Vagina (tissue), 2 donors: ENCODE measurements around the gene RXFP2. TPM values are rescaled to one million over a fixed set of nuclear protein-coding genes. Genes with fewer than 3 reads are reported as not detected.

Source experiments
- DNase-seq, 2 donors: peaks; one replicate each; pipeline ENCODE4 v3.0.0-alpha.2; 2017; ENCODE audit errors: extremely low spot score in 2 of 2
- H3K27ac ChIP-seq: fragments of 200-600 bp; sonication (generic); one replicate; pipeline ENCODE4 v1.5.1; 2019
- H3K27me3 ChIP-seq: fragments of 200-600 bp; sonication (generic); one replicate; pipeline ENCODE4 v1.5.1; 2019
- H3K36me3 ChIP-seq, 2 donors: fragments of 200-600 bp; sonication (generic); one replicate each; pipeline ENCODE4 v1.5.1; 2017 to 2019
- H3K4me1 ChIP-seq: fragments of 200-600 bp; sonication (generic); one replicate; pipeline ENCODE4 v1.5.1; 2019
- H3K4me3 ChIP-seq, 2 donors: fragments of 200-600 bp; sonication (generic); 1 replicate in 1 of 2; 2 replicates in 1 of 2; pipeline ENCODE4 v1.5.1; 2016 to 2019
- H3K9me3 ChIP-seq: fragments of 200-600 bp; sonication (generic); one replicate; pipeline ENCODE4 v1.5.1; 2019
- CTCF ChIP-seq, 3 experiments: fragments of 450-650 bp in 2 of 3; fragments of 200-600 bp in 1 of 3; sonication (generic) in 1 of 3; IDR thresholded peaks; one replicate each; pipeline ENCODE4 v1.5.1; 2017 to 2019; ENCODE audit warnings: antibody characterized with exemption in 3 of 3, mild to moderate bottlenecking in 2 of 3, moderate library complexity in 2 of 3
- POLR2A ChIP-seq, 2 donors: fragments of 450-650 bp; IDR thresholded peaks; one replicate each; pipeline ENCODE4 v1.6.1; 2017; ENCODE audit warnings: antibody characterized with exemption in 2 of 2, mild to moderate bottlenecking in 2 of 2, moderate library complexity in 2 of 2
- POLR2AphosphoS5 ChIP-seq, 2 donors: sonication (generic); formaldehyde crosslinking; IDR thresholded peaks; one replicate each; pipeline ENCODE4 v1.9.0; 2017; ENCODE audit warnings: antibody characterized with exemption in 2 of 2, mild to moderate bottlenecking in 2 of 2, low read depth in 1 of 2; ENCODE audit not compliant: insufficient read depth in 1 of 2
- intact Hi-C: fragments of 100-400 bp; cut with DNase I; formaldehyde crosslinking; loops from one replicate; pipeline ENCODE4 v1.15.1; 2023
- total RNA-seq: library from RNA; depleted of rRNA; stranded (reverse); fragments of >200 nt; gene quantifications from one replicate; pipeline ENCODE4 v1.2.3, GENCODE V29; 2016

RXFP2 gene
- total RNA-seq, 1 donor from 2014 or later: not detected

GRCh38 chr13:31781064-31781463, 41.7 kb downstream of the RXFP2 start:
- no peak for DNase-seq
- intact Hi-C loops: no loop called here
- H3K4me3 ChIP-seq: no peak overlapping the region
- no peaks in the 10 kb centered on the region for H3K4me1 ChIP-seq
- no peak overlapping the region for H3K27ac ChIP-seq
- H3K9me3 ChIP-seq: no peaks in the 10 kb centered on the region
- TF ChIP-seq CTCF (IDR thresholded peaks at IDR 0.05) (no peak), POLR2A (IDR thresholded peaks at IDR 0.05) (no peak), POLR2AphosphoS5 (IDR thresholded peaks at IDR 0.05; ENCODE audit: insufficient read depth in 1 of 2, low read depth in 1 of 2) (no peak)
- no peaks in the 10 kb centered on the region for H3K27me3 ChIP-seq
- H3K36me3 ChIP-seq: no peaks in the 10 kb centered on the region

GRCh38 chr13:31786011-31786410, 46.7 kb downstream of the RXFP2 start:
- no peaks in the 10 kb centered on the region for H3K4me1 ChIP-seq
- no peak overlapping the region for H3K27ac ChIP-seq
- no peaks in the 10 kb centered on the region for H3K9me3 ChIP-seq
- no peak for TF ChIP-seq POLR2A (IDR thresholded peaks at IDR 0.05)
- no peak for TF ChIP-seq CTCF (IDR thresholded peaks at IDR 0.05)
- no peak for TF ChIP-seq POLR2AphosphoS5 (IDR thresholded peaks at IDR 0.05; ENCODE audit: insufficient read depth in 1 of 2, low read depth in 1 of 2)
- no peak overlapping the region for H3K4me3 ChIP-seq
- no peak for DNase-seq
- no peaks in the 10 kb centered on the region for H3K36me3 ChIP-seq
- intact Hi-C loops: no loop called here
- H3K27me3 ChIP-seq: no peaks in the 10 kb centered on the region

- no peak for DNase-seq
- no peaks in the 10 kb centered on the region for H3K4me1 ChIP-seq
- no peaks in the 10 kb centered on the region for H3K9me3 ChIP-seq
- TF ChIP-seq CTCF (IDR thresholded peaks at IDR 0.05) (no peak), POLR2A (IDR thresholded peaks at IDR 0.05) (no peak), POLR2AphosphoS5 (IDR thresholded peaks at IDR 0.05; ENCODE audit: insufficient read depth in 1 of 2, low read depth in 1 of 2) (no peak)
- H3K27ac ChIP-seq: no peak overlapping the region
- intact Hi-C loops: no loop called here
- no peaks in the 10 kb centered on the region for H3K36me3 ChIP-seq
- H3K4me3 ChIP-seq: no peak overlapping the region
- no peaks in the 10 kb centered on the region for H3K27me3 ChIP-seq
Observed at GRCh38 chr13:31790992-31791391, 51.7 kb downstream of the RXFP2 start.

- intact Hi-C loops: no loop called here
- TF ChIP-seq POLR2A (IDR thresholded peaks at IDR 0.05) (no peak), POLR2AphosphoS5 (IDR thresholded peaks at IDR 0.05; ENCODE audit: insufficient read depth in 1 of 2, low read depth in 1 of 2) (no peak), CTCF (IDR thresholded peaks at IDR 0.05) (no peak)
- Histone ChIP-seq H3K4me3 (no peak overlapping the region), H3K4me1 (no peaks in the 10 kb centered on the region), H3K9me3 (no peaks in the 10 kb centered on the region), H3K36me3 (no peaks in the 10 kb centered on the region), H3K27ac (no peak overlapping the region), H3K27me3 (no peaks in the 10 kb centered on the region)
- DNase-seq: no peak
Observed at GRCh38 chr13:31793246-31793645, 53.9 kb downstream of the RXFP2 start.

- Histone ChIP-seq H3K4me3 (no peak overlapping the region), H3K36me3 (no peaks in the 10 kb centered on the region), H3K27ac (no peak overlapping the region), H3K9me3 (no peaks in the 10 kb centered on the region), H3K27me3 (no peaks in the 10 kb centered on the region), H3K4me1 (no peaks in the 10 kb centered on the region)
- TF ChIP-seq CTCF (IDR thresholded peaks at IDR 0.05) (no peak), POLR2AphosphoS5 (IDR thresholded peaks at IDR 0.05; ENCODE audit: insufficient read depth in 1 of 2, low read depth in 1 of 2) (no peak), POLR2A (IDR thresholded peaks at IDR 0.05) (no peak)
- intact Hi-C loops: no loop called here
- DNase-seq: no peak
Observed at GRCh38 chr13:31794452-31794851, 55.1 kb downstream of the RXFP2 start.
